GM19395 (cell line): ENCODE data around the gene BRD1.

Experiments used
- ATAC-seq: cut with Tn5 transposase; IDR thresholded peaks from one replicate; pipeline ENCODE4 v1.9.1; 2021; ENCODE audit warnings: mild to moderate bottlenecking, moderate library complexity; ENCODE audit not compliant: unreplicated experiment

The BRD1 gene

GRCh38 chr22:49827853-49828598 is at the start of gene BRD1:
Gene BRD1 (minus strand): TSS chr22:49827873. CDS start chr22:49824317, 3,556 bp downstream.
- no peak for ATAC-seq

DNA sequence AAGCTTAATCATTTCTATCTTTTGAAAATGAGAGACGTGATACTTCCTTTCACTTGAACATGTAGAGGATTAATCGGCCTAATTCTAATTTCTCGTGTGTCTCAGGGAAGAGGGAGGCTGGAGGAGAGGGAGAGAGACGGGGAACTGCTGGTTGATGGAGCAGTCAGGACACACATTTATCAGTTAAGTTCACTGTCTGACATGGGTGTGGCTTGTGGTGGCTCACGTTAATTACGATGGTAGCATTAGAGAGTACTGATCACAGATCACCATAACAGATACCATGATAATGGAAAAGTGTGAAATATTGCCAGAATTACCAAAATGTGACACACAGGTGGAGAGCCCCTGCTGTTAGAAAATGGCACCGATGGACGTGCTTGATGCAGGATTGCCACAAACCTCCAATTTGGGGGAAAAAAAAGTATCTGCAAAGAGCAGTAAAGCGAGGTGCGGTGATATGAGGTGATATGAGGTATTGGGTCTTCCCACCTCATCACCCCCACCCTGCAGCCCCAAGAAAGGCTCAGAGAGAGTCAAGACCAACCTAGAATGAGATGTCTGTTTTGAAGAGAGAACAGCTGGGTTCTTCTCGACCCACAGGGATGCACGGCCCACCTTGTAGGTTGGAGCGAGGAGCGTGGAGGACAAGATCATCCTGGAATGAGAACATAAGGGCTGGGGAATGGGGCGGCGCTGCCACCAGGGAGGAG is 45.7 kb upstream of the BRD1 start:
- no peak for ATAC-seq

DNA sequence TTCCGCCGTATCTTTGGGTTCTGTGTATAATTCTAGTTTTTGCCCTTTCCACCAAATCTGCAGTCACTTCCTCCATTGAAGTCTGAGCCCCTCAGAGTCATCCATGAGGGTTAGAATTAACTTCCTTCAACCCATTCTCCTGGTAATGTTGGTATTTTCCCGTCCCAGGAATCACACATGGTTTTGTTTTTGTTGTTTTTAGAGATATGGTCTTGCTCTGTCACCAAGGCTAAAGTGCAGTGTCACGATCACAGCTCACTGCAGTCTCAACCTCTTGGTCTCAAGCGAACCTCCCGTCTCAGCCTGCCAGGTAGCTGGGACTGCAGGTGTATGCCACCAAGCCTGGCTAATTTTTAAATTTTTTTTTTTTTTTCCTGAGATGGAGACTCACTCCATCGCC is 44.7 kb upstream of the BRD1 start:
- ATAC-seq, result no peak

DNA sequence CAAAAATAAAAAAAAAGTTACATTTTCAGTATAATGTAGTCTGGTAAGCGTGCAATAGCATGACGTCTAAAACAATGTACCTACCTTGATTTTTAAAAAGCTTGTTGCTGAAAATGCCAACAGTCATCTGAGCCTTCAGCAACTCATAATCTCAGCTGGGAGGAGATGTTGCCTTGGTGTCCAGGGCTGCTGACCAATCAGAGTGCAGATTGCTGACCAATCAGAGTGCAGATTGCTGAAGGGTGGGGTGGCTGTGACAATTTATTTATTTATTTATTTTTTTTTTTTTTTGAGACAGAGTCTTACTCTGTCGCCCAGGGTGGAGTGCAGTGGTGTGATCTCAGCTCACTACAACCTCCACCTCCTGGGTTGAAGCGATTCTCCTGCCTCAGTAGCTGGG is 43.8 kb upstream of the BRD1 start:
- no peak for ATAC-seq

GRCh38 chr22:49869845-49870712 is 42.4 kb upstream of the BRD1 start:
- no peak for ATAC-seq

DNA sequence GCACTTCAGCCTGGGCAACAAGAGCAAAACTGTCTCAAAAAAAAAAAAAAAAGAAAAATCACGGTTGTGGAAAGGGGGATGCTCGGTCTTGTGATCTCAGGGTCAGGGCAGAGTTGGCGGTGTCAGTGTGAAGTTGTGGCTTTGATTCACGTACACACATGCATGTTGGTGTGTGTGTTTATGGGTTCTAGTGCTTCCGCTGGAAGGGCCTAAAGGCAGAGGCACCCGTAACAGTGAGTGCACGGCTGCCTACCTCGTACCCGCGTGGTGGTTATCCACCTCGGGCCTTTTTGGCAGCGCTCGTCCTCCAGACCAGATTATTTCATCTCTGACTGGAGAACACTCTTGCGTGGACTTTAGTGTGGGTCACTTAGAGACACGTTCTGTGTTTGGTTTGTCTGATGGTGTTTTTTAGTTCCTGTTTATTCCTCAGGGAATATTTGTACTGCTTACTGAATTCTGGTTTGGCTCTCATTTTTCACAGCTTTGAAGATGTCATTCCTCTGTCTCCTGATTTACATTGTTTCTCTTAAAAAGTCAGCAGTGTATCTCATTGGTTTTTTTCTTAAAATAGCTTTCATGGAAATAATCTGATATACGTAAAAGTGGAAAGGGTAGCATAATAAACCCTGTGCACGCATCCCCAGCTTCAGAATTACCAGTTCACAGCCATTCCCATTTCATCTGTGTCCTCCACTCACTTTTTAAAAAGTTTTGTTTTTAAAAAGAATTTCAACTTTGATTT is 41.6 kb upstream of the BRD1 start:
- ATAC-seq, result no peak

DNA sequence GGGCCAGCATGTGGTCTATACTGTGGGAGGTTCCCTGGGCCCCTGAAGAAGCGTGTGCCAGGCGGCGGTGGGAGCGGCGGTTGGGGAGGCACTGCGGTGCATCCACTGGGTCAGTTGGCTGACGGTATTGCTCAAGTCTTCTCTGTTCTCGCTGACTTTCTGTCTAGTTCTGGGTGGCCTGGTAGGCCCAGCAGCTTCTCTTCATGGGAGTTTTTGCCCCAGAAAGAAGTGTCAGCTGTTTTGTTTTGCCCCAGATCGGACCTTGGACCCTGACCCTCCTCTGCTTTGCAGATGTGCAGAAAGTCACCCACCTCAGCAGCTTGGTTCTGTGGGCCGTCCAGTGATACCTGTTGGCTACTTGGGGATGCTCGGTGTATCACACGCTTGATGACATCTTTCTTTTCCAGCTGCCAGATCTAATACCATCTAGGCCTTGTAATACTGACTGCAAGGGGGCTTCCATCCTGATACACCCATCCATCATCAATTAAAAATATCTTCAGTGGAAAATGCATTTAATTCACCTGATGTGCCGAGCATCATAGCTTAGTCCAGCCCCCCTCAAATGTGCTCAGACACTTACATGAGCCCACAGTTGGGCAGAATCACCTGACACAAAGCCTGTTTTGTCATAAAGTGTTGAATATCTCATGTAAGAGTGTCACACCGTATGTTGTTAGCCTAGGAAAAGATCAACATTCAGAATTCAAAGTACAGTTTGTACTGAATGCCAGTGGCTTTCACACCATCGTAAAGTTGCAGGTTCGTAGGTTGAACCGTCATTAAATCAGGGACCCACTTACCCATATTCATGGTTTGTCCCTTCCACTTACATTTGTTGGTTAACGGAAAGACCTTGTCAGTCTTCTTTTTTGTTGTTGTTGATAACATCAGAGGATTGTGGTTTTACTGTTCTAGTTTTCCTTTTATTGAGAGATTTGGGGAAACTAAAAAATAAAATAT is 39.9 kb upstream of the BRD1 start:
- ATAC-seq, result no peak

DNA sequence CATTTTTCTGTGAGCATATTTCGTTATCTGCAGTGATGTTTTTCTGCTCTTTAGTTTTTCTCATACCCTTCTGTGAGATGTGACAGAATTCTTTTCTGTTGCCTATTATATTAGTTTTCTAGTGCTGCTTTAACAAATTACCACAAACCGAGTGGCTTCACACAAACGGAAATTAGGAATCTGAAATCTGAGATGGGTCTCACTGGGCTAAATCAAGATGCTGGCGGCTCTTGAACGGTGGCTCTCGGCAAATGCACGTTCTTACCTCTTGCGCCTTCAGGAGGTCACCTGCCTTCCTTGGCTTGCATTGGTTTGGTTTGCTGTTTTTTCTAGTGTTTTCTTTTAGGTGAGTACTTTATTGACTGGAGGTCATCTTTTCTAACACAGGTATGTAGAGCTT is 39.0 kb upstream of the BRD1 start:
- no peak for ATAC-seq

GRCh38 chr22:49866134-49866533 is 38.5 kb upstream of the BRD1 start:
- ATAC-seq, result no peak

DNA sequence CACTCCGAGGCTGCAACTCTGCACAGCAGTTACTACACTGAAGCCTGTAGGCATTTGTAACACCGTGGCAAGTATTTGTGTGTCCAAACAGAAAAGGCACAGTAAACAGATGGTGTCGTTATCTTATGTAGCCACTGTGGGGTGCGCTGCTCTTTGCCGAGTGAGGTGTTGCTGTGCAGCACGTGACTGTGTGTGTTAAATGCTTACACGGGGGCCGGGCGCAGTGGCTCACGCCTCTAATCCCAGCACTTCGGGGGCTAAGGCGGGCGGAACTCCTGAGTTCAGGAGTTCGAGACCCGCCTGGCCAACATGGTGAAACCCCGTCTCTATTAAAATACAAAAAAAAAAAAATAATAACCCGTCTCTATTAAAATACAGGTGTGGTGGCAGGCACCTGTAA is 37.5 kb upstream of the BRD1 start:
- ATAC-seq, result no peak

DNA sequence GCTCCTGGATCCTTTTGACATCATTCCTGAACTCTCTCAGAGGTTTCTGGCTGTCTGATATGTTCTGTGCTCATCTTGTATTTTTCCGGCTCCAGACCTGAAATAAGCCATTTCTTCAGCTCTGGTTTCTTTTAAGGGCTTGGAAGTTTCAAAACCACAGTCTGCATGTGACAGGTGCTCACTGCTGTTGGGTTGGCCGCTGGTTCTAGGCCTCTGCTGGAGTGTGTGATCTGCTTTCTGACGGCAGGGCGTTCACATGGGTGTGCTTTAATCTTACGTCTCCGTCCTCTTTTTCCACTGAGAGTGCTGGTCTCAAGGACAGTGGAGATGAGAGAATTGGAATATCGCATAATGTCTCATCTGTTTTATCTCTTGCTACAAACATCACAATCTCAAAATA is 36.3 kb upstream of the BRD1 start:
- ATAC-seq, result no peak

GRCh38 chr22:49862496-49862776 is 34.8 kb upstream of the BRD1 start:
- ATAC-seq, result no peak

GRCh38 chr22:49861642-49862495 is 34.2 kb upstream of the BRD1 start:
- no peak for ATAC-seq

DNA sequence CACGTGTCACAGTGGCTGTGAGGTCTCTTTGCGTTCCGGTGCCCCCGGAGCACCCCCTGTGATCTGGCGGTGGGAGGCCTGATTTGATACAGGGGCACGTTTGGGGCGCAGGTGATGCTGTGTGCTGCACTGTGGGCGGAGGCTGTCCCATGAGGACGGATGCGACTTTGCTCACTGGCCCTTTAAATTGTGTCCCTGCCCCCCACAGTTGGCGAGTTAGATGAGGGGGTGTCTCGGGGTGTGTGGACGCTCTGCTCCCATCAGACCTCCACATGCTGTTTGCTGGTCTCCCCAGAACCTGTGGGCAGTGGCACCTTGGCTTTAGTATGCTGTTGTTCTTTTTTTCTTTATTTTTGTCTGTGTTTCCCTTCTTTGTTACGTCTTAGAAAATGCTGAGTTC is 31.2 kb upstream of the BRD1 start:
- ATAC-seq, result no peak

DNA sequence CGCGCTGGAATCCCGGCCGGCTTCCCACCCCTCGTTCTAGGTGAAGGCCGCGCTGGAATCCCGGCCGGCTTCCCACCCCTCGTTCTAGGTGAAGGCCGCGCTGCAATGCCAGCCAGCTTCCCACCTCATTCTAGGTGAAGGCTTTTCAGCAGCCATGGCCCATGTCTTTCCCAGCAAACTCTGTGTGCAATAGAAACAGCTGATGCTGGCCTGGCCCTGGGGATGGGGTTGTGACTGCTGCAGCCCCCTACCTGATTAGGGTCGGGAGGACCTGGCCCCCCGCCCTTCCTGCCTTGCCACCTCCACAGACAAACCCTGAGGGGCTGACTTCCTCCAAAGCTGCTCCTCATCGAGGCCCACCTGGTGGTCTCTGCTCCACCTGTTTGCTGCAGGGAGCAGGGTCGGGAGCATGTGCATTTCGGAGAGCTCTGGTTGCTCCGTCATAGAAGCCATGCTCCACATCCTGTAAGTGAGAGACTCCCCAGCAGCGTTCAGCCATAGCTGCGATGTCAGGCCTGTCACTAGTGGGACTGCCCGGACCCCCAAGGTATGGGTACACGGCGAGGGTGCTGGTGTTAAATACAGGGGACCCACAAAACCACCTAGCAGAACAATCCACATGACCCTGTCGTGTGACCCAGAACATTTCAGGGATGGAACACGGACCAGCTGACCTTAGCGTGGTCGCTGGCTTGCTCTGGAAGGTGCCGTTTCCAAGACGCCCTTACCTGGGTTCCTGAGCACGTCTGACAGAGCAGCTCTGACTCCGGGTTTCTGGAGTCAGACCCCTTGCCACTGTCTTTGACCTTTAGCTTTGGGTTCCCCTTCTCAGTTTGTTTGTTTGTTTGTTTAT is 29.3 kb upstream of the BRD1 start:
- ATAC-seq, result no peak

DNA sequence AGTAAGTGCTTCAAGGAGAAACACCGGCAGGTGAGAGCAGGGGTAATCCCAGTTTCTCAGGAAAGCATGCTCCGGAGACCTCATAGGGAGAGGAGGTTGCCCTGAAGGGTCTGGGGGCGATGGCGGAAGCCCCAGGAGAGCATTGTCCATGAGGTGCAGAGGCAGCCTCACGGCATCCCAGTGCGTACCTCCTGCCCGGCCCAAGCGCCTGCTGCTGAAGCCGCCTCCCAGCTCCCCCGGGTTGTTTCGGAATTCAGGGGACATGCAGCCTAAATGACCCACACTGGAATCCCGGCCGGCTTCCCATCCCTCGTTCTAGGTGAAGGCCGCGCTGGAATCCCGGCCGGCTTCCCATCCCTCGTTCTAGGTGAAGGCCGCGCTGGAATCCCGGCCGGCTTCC is 28.7 kb upstream of the BRD1 start:
- ATAC-seq, result no peak

GRCh38 chr22:49855251-49855911 is 27.7 kb upstream of the BRD1 start:
- no peak for ATAC-seq
